Chondrocyte (in vitro differentiated cells): ENCODE results near the gene MED16. TPM values are rescaled to one million over a fixed set of nuclear protein-coding genes. Genes with fewer than 3 reads are reported as not detected.

Experiments used
- DNase-seq: peaks from one replicate; pipeline ENCODE4 v3.0.0; 2021; ENCODE audit warnings: mixed read lengths, low spot score
- H3K27ac Mint-ChIP-seq: one replicate; pipeline ENCODE4 v1.8.0; 2021; ENCODE audit warnings: mild to moderate bottlenecking, moderate library complexity, mixed read lengths; ENCODE audit not compliant: unreplicated experiment
- H3K27me3 Mint-ChIP-seq: 2 replicates; pipeline ENCODE4 v1.8.0; 2021; ENCODE audit warnings: low read depth, mixed read lengths
- H3K36me3 Mint-ChIP-seq: 2 replicates; pipeline ENCODE4 v1.8.0; 2021; ENCODE audit warnings: low read depth, mixed read lengths
- H3K4me1 Mint-ChIP-seq: 2 replicates; pipeline ENCODE4 v1.8.0; 2021; ENCODE audit warnings: low read depth, mild to moderate bottlenecking, mixed read lengths
- H3K4me3 Mint-ChIP-seq: one replicate; pipeline ENCODE4 v1.8.0; 2021; ENCODE audit warnings: mild to moderate bottlenecking, moderate library complexity, mixed read lengths; ENCODE audit not compliant: unreplicated experiment
- H3K9me3 Mint-ChIP-seq: 2 replicates; pipeline ENCODE4 v1.8.0; 2021; ENCODE audit warnings: low read depth, mixed read lengths
- total RNA-seq: library from RNA; stranded (reverse); gene quantifications from 3 replicates; pipeline ENCODE4 v1.2.1, GENCODE V29; 2021
- TF ChIP-seq, protein P1 (sequence below): fragments of 200-600 bp; sonication (generic); IDR thresholded peaks from 2 replicates; pipeline ENCODE4 v1.5.0; 2021; ENCODE audit warnings: antibody characterized with exemption, mild to moderate bottlenecking, moderate library complexity

The MED16 gene
- total RNA-seq, 1 donor from 2014 or later = 47.0 TPM

- Mint-ChIP-seq H3K36me3 (no peaks in the 10 kb centered on the region), H3K4me1 (peaks cover 14% of the 10 kb centered on the region), H3K9me3 (no peaks in the 10 kb centered on the region), H3K27me3 (peaks cover 6% of the 10 kb centered on the region), H3K27ac (no peak within 1 kb of the TSS), H3K4me3 (peak within 1 kb of the TSS; percentile 38)
- TF ChIP-seq, protein P1, sequence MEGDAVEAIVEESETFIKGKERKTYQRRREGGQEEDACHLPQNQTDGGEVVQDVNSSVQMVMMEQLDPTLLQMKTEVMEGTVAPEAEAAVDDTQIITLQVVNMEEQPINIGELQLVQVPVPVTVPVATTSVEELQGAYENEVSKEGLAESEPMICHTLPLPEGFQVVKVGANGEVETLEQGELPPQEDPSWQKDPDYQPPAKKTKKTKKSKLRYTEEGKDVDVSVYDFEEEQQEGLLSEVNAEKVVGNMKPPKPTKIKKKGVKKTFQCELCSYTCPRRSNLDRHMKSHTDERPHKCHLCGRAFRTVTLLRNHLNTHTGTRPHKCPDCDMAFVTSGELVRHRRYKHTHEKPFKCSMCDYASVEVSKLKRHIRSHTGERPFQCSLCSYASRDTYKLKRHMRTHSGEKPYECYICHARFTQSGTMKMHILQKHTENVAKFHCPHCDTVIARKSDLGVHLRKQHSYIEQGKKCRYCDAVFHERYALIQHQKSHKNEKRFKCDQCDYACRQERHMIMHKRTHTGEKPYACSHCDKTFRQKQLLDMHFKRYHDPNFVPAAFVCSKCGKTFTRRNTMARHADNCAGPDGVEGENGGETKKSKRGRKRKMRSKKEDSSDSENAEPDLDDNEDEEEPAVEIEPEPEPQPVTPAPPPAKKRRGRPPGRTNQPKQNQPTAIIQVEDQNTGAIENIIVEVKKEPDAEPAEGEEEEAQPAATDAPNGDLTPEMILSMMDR = peak; percentile 76
- peak; percentile 72 for DNase-seq
Measured at GRCh38 chr19:917323-918151, 24.6 kb upstream of the MED16 start, which contains the start of gene KISS1R. Gene KISS1R (plus strand): TSS chr19:917333. CDS start chr19:917503, 170 bp downstream.

GRCh38 chr19:916645-917322 is 23.8 kb upstream of the MED16 start:
- peaks cover 11% of the 10 kb centered on the region for H3K4me1 Mint-ChIP-seq
- H3K4me3 Mint-ChIP-seq = no peak overlapping the region
- peak; percentile 73 for DNase-seq
- TF ChIP-seq, protein P1 = no peak
- H3K27me3 Mint-ChIP-seq = peaks cover 6% of the 10 kb centered on the region
- no peaks in the 10 kb centered on the region for H3K36me3 Mint-ChIP-seq
- H3K27ac Mint-ChIP-seq = no peak overlapping the region
- no peaks in the 10 kb centered on the region for H3K9me3 Mint-ChIP-seq

- peak within 1 kb of the TSS; percentile 80 for H3K27ac Mint-ChIP-seq
- peaks cover 2% of the 10 kb centered on the region for H3K27me3 Mint-ChIP-seq
- H3K4me1 Mint-ChIP-seq = peaks cover 13% of the 10 kb centered on the region
- TF ChIP-seq, protein P1 = no peak
- peak within 1 kb of the TSS; percentile 72 for H3K4me3 Mint-ChIP-seq
- H3K9me3 Mint-ChIP-seq = no peaks in the 10 kb centered on the region
- DNase-seq = no peak
- H3K36me3 Mint-ChIP-seq = no peaks in the 10 kb centered on the region
Measured at GRCh38 chr19:913080-913748, 20.2 kb upstream of the MED16 start, which contains the start of gene R3HDM4. Gene R3HDM4 (minus strand): TSS chr19:913219. CDS start chr19:913157, 62 bp downstream.

GRCh38 chr19:912181-913079 is 19.4 kb upstream of the MED16 start:
- TF ChIP-seq, protein P1 = no peak
- H3K27me3 Mint-ChIP-seq = no peaks in the 10 kb centered on the region
- no peaks in the 10 kb centered on the region for H3K9me3 Mint-ChIP-seq
- H3K4me3 Mint-ChIP-seq = peak overlapping the region; percentile 72
- peak overlapping the region; percentile 45 for H3K27ac Mint-ChIP-seq
- peaks cover 11% of the 10 kb centered on the region for H3K4me1 Mint-ChIP-seq
- no peaks in the 10 kb centered on the region for H3K36me3 Mint-ChIP-seq
- DNase-seq = no peak
